NCI-H1694 (cell line): ENCODE results near the gene KBTBD4.

Experiments used
- DNase-seq: peaks from one replicate; lab custom pipeline; 2025; lab: John Stamatoyannopoulos, UW

KBTBD4 gene

GRCh38 chr11:47524291-47524874 is 54.4 kb downstream of the KBTBD4 start:
- DNase-seq = peak; percentile 66

DNA sequence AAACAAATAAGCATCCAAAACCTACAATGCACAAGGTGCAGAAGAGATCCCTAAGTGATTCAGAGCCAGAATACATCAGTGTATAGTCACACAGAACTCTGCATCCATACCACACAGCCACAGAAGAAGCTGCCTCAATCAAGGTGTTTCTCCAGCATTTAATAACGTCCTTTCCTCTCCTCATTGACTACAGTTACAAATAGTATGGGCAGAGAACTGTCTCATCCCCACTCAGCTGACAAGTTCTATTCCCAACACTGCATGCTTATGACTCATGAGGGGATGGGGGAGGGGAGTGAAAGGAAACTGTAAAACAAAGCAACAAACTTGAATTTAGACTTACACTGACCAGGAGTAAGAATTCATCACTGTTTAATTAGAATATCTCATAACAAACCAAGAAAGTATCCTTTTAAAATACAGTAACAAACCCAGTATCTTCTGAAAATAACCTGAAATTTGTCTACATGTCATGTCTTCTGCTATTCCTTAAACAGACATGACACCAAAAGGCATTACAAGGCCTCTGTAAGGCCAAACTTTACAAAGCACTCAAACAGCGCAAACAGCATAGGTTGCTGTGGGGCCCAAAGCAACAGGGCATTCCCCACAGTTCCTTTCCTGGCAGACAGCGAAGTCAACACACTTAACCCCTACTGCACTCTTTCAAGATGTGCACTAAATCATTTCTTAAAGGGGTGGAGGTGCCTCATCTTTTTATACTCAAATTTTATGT is 55.1 kb downstream of the KBTBD4 start:
- no peak for DNase-seq
